MM.1S (cell line): ENCODE data around the gene KLHL3.

ENCODE experiments used
- DNase-seq: peaks from one replicate; pipeline ENCODE4 v3.0.0-alpha.2; 2015
- H2AFZ ChIP-seq: fragments of 300-600 bp; sonication (generic); 2 replicates; pipeline ENCODE4 v1.6.0; 2016; ENCODE audit warnings: antibody characterized with exemption, low read length
- H3F3A ChIP-seq: fragments of 300-600 bp; sonication (generic); 2 replicates; pipeline ENCODE4 v1.6.1; 2016; ENCODE audit warnings: mild to moderate bottlenecking, antibody characterized with exemption, low read length, moderate library complexity, mixed read lengths; ENCODE audit not compliant: insufficient read depth
- H3K27ac ChIP-seq: fragments of 300-600 bp; sonication (generic); 2 replicates; pipeline ENCODE4 v1.5.1; 2016; ENCODE audit warnings: mild to moderate bottlenecking, low read length
- H3K27me3 ChIP-seq: fragments of 300-600 bp; sonication (generic); replicated peaks from 2 replicates; pipeline ENCODE4 v1.6.0; 2016; ENCODE audit warnings: low read length; ENCODE audit not compliant: insufficient read depth
- H3K36me3 ChIP-seq: fragments of 300-600 bp; sonication (generic); replicated peaks from 2 replicates; pipeline ENCODE4 v1.6.1; 2016; ENCODE audit warnings: mild to moderate bottlenecking, low read length, mixed read lengths; ENCODE audit not compliant: insufficient read depth
- H3K4me1 ChIP-seq: fragments of 300-600 bp; sonication (generic); 2 replicates; pipeline ENCODE4 v1.6.1; 2016; ENCODE audit warnings: low read length, mixed read lengths
- H3K4me2 ChIP-seq: fragments of 300-600 bp; sonication (generic); 2 replicates; pipeline ENCODE4 v1.6.0; 2016; ENCODE audit warnings: low read depth, low read length
- H3K4me3 ChIP-seq: fragments of 300-600 bp; sonication (generic); 2 replicates; pipeline ENCODE4 v1.5.1; 2016; ENCODE audit warnings: low read length, mixed read lengths
- H3K79me2 ChIP-seq: fragments of 300-600 bp; sonication (generic); 2 replicates; pipeline ENCODE4 v1.6.1; 2016; ENCODE audit warnings: mixed run types, low read length, mixed read lengths
- H3K9ac ChIP-seq: fragments of 300-600 bp; sonication (generic); 2 replicates; pipeline ENCODE4 v1.6.1; 2016; ENCODE audit warnings: low read length, mixed read lengths
- H3K9me2 ChIP-seq: fragments of 300-600 bp; sonication (generic); replicated peaks from 2 replicates; pipeline ENCODE4 v1.6.1; 2016; ENCODE audit warnings: mild to moderate bottlenecking, low read length, mixed read lengths; ENCODE audit not compliant: insufficient read depth
- H3K9me3 ChIP-seq: fragments of 300-600 bp; sonication (generic); replicated peaks from 2 replicates; pipeline ENCODE4 v1.6.1; 2016; ENCODE audit warnings: mild to moderate bottlenecking, low read length, mixed read lengths; ENCODE audit not compliant: insufficient read depth
- H4K20me1 ChIP-seq: fragments of 300-600 bp; sonication (generic); 2 replicates; pipeline ENCODE4 v1.6.1; 2016; ENCODE audit warnings: mild to moderate bottlenecking, low read length, moderate library complexity, mixed read lengths; ENCODE audit not compliant: insufficient read depth
- EZH2 ChIP-seq: fragments of 300-600 bp; sonication (generic); optimal IDR thresholded peaks from 2 replicates; pipeline ENCODE3; 2017; ENCODE audit warnings: low read depth, mild to moderate bottlenecking, antibody characterized with exemption, low read length, mixed read lengths
- EZH2phosphoT487 ChIP-seq: fragments of 300-600 bp; sonication (generic); IDR thresholded peaks from 2 replicates; pipeline ENCODE4 v1.6.1; 2018; ENCODE audit warnings: antibody characterized with exemption, low read length
- TF ChIP-seq, protein P1 (sequence below): fragments of 300-600 bp; sonication (generic); IDR thresholded peaks from 2 replicates; pipeline ENCODE4 v1.5.1; 2016; ENCODE audit warnings: antibody characterized with exemption, low read length, mixed read lengths

KLHL3 gene

DNA sequence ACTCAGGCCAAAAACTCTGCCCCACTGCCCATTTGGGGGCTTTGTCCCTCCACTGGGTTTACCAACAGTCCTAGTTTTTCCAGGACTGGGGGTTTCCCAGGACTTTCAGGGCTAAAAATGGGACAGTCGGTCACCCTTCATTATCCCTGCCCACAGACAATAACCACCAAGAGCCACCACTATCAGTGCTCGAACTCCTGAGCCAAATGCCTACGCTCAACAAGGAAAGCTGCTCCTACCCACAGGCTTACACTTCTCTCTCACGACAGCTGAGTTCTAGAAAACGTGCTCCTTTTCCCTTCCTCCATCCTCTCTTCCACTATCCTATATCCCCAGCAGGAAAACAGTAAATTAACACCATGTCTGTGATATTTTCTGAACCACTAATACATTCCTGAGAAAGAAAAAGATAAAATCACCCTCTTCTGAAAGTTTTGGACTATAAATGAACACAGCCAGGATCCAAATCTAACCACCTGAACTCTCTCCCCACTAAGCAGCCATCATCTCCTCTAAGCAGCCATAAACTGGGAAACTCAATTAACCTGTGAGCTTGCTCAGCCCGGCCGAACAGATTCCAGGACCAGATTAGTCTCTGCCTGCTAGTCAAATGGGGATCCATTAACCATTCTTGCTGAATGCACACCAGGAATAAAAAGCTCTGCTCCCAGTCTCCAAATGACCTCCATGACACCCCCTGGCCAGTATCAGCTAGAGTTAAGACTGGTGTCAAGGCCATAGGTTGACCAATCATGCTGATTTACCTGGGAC lies 41.8 kb downstream of the KLHL3 start:
- Histone ChIP-seq H3F3A (no peaks in the 10 kb centered on the region), H3K9ac (no peak overlapping the region), H3K4me3 (no peak overlapping the region), H3K79me2 (no peaks in the 10 kb centered on the region), H4K20me1 (no peaks in the 10 kb centered on the region), H3K4me2 (no peak overlapping the region), H2AFZ (no peak overlapping the region), H3K27me3 (no peaks in the 10 kb centered on the region), H3K27ac (no peak overlapping the region), H3K9me2 (no peaks in the 10 kb centered on the region), H3K9me3 (no peaks in the 10 kb centered on the region), H3K4me1 (0 out of 2 replicates have a peak, but pooled peaks cover 5% of the 10 kb centered on the region), H3K36me3 (no peaks in the 10 kb centered on the region)
- no peak for DNase-seq
- no peak for TF ChIP-seq EZH2
- TF ChIP-seq EZH2phosphoT487: no peak
- TF ChIP-seq, protein P1, sequence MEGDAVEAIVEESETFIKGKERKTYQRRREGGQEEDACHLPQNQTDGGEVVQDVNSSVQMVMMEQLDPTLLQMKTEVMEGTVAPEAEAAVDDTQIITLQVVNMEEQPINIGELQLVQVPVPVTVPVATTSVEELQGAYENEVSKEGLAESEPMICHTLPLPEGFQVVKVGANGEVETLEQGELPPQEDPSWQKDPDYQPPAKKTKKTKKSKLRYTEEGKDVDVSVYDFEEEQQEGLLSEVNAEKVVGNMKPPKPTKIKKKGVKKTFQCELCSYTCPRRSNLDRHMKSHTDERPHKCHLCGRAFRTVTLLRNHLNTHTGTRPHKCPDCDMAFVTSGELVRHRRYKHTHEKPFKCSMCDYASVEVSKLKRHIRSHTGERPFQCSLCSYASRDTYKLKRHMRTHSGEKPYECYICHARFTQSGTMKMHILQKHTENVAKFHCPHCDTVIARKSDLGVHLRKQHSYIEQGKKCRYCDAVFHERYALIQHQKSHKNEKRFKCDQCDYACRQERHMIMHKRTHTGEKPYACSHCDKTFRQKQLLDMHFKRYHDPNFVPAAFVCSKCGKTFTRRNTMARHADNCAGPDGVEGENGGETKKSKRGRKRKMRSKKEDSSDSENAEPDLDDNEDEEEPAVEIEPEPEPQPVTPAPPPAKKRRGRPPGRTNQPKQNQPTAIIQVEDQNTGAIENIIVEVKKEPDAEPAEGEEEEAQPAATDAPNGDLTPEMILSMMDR: no peak

DNA sequence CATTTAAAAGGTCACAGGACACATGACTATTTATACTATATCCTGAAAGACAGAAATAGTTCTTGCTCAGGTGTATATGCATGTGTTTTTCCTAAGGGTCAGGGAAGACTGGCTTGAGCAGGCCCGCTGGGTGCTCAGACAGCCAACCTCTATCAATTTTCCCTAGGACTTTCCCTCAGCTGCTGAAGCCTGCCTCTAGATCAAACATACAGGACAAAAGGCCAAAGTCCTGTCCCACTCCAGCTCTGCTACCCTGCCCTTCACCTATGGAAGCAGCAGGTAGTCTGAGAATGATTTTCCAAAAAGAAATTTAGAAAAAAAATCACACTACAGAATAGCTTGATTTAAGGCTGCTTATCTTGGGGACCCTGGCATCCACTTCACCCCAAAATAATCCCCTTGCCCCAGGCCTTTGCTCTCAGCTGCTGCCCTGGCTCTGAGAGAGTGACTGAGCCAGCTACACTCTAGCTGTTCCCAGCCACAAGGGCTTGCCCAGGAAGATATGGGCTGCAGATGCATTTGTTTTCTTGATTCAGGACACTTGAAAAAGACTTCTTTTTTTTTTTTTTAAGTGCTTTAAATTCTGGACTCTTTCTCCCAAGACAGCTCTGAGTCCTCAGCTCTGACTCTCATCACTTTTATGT lies 42.5 kb downstream of the KLHL3 start:
- no peak overlapping the region for H3K4me3 ChIP-seq
- H3F3A ChIP-seq: no peaks in the 10 kb centered on the region
- H3K9ac ChIP-seq: no peak overlapping the region
- no peaks in the 10 kb centered on the region for H3K9me2 ChIP-seq
- H2AFZ ChIP-seq: no peak overlapping the region
- no peak overlapping the region for H3K4me2 ChIP-seq
- H3K9me3 ChIP-seq: no peaks in the 10 kb centered on the region
- H3K79me2 ChIP-seq: no peaks in the 10 kb centered on the region
- no peak overlapping the region for H3K27ac ChIP-seq
- no peaks in the 10 kb centered on the region for H4K20me1 ChIP-seq
- TF ChIP-seq, protein P1: no peak
- no peak for TF ChIP-seq EZH2phosphoT487
- TF ChIP-seq EZH2: no peak
- no peaks in the 10 kb centered on the region for H3K36me3 ChIP-seq
- no peak for DNase-seq
- no peaks in the 10 kb centered on the region for H3K27me3 ChIP-seq
- 0 out of 2 replicates have a peak, but pooled peaks cover 5% of the 10 kb centered on the region for H3K4me1 ChIP-seq

DNA sequence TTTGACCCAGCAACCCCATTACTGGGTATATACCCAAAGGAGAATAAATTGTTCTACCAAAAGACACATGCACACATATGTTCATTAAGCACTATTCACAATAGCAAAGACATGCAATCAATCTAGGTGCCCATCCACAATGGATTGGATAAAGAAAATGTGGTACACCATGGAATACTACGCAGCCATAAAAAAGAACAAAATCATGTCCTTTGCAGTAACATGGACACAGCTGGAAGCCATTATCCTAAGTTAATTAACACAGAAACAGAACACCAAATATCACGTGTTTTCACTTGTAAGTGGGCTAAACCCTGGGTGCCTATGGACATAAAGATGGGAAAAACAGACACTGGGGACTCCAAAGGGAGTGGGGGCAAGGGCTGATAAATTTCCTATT lies 46.6 kb downstream of the KLHL3 start:
- no peak for TF ChIP-seq EZH2
- TF ChIP-seq EZH2phosphoT487: no peak
- TF ChIP-seq, protein P1: no peak

More for the DNA sequence above, 46.6 kb downstream of the KLHL3 start:
- H4K20me1 ChIP-seq: no peaks in the 10 kb centered on the region
- H3K9ac ChIP-seq: no peak overlapping the region
- DNase-seq: no peak
- H3K9me2 ChIP-seq: no peaks in the 10 kb centered on the region
- no peak overlapping the region for H3K4me3 ChIP-seq
- no peak overlapping the region for H3K4me2 ChIP-seq
- H3F3A ChIP-seq: no peaks in the 10 kb centered on the region
- no peaks in the 10 kb centered on the region for H3K79me2 ChIP-seq
- no peak overlapping the region for H2AFZ ChIP-seq
- H3K27ac ChIP-seq: no peak overlapping the region
- H3K36me3 ChIP-seq: no peaks in the 10 kb centered on the region
- H3K4me1 ChIP-seq: 0 out of 2 replicates have a peak, but pooled peaks cover 5% of the 10 kb centered on the region
- no peaks in the 10 kb centered on the region for H3K27me3 ChIP-seq
- no peaks in the 10 kb centered on the region for H3K9me3 ChIP-seq
